Measurements from ENCODE around the gene MED15.

- TF ChIP-seq CTCF (IDR thresholded peaks at IDR 0.05) (no peak), EP300 (IDR thresholded peaks at IDR 0.05) (no peak)
Observed at GRCh38 chr22:20517841-20518592, 10.6 kb downstream of the MED15 start.

All from esophagus muscularis mucosa (tissue), 3 donors.